Stimulated activated CD4-positive, alpha-beta T cell treated with anti-CD3 and anti-CD28 coated beads, Interleukin-15, amount 100 ng/mL, for 24 hours (primary cell): ENCODE measurements around the gene GAB1.

ENCODE experiments used
- DNase-seq: peaks from one replicate; pipeline ENCODE4 v3.0.0-alpha.2; 2020

The GAB1 gene

GRCh38 chr4:143424276-143424675 is 87.6 kb downstream of the GAB1 start:
- no peak for DNase-seq

GRCh38 chr4:143431526-143432257 is 95.0 kb downstream of the GAB1 start:
- DNase-seq, result no peak

- no peak for DNase-seq
Observed at GRCh38 chr4:143432258-143432591, 95.5 kb downstream of the GAB1 start.

- no peak for DNase-seq
Observed at GRCh38 chr4:143433231-143433630, 96.6 kb downstream of the GAB1 start.

GRCh38 chr4:143435955-143436354 is 99.3 kb downstream of the GAB1 start:
- DNase-seq, result no peak

- DNase-seq, result no peak
Observed at GRCh38 chr4:143437476-143437875, 100.8 kb downstream of the GAB1 start.

- DNase-seq, result no peak
Observed at GRCh38 chr4:143437937-143438336, 101.3 kb downstream of the GAB1 start.

GRCh38 chr4:143438710-143439109 is 102.0 kb downstream of the GAB1 start:
- DNase-seq, result no peak

- no peak for DNase-seq
Observed at GRCh38 chr4:143441109-143441508, 104.4 kb downstream of the GAB1 start.

GRCh38 chr4:143441678-143442077 is 105.0 kb downstream of the GAB1 start:
- DNase-seq, result no peak

- no peak for DNase-seq
Observed at GRCh38 chr4:143443728-143444127, 107.1 kb downstream of the GAB1 start.

GRCh38 chr4:143451186-143451585 is 114.5 kb downstream of the GAB1 start:
- no peak for DNase-seq

GRCh38 chr4:143455211-143455610 is 118.5 kb downstream of the GAB1 start:
- DNase-seq, result no peak

GRCh38 chr4:143458966-143459365 is 122.3 kb downstream of the GAB1 start:
- no peak for DNase-seq

GRCh38 chr4:143473334-143474126 is 136.9 kb downstream of the GAB1 start:
- DNase-seq, result no peak

GRCh38 chr4:143477487-143477886 is 140.8 kb downstream of the GAB1 start:
- no peak for DNase-seq

GRCh38 chr4:143481361-143481760 is 144.7 kb downstream of the GAB1 start:
- no peak for DNase-seq

GRCh38 chr4:143482840-143483239 is 146.2 kb downstream of the GAB1 start:
- DNase-seq, result no peak

GRCh38 chr4:143486314-143486713 is 149.6 kb downstream of the GAB1 start:
- DNase-seq, result no peak

- DNase-seq, result no peak
Observed at GRCh38 chr4:143488687-143489086, 152.0 kb downstream of the GAB1 start.

GRCh38 chr4:143489106-143489505 is 152.4 kb downstream of the GAB1 start:
- DNase-seq, result no peak

GRCh38 chr4:143498021-143498420 is 161.3 kb downstream of the GAB1 start:
- no peak for DNase-seq

GRCh38 chr4:143502231-143502630 is 165.6 kb downstream of the GAB1 start:
- no peak for DNase-seq

- no peak for DNase-seq
Observed at GRCh38 chr4:143506031-143506430, 169.4 kb downstream of the GAB1 start.

GRCh38 chr4:143511906-143512305 is 175.2 kb downstream of the GAB1 start:
- no peak for DNase-seq
